HCT116 (cell line): Measurements from ENCODE around the gene ESRRG. TPM values are rescaled to one million over a fixed set of nuclear protein-coding genes. Genes with fewer than 3 reads are reported as not detected.

Experiments used
- ATAC-seq: fragments of 200-7000 bp; cut with Tn5 transposase; 2 replicates; pipeline ENCODE4 v1.9.1; 2020; ENCODE audit warnings: mild to moderate bottlenecking, moderate library complexity
- BruUV-seq: library from RNA; stranded (reverse); fragments of 400-500 nt; replicated peaks from 2 replicates; lab custom pipeline; 2021; lab: Mats Ljungman, UMichigan
- CTCF ChIA-PET: fragments of 300-600 bp; sonication (Branson Sonifier 250); formaldehyde crosslinking; loops from one replicate; lab custom pipeline; 2021; ENCODE audit warnings: antibody characterized with exemption; lab: Charles Lee
- POLR2A ChIA-PET: fragments of 300-600, 350-600 bp; sonication (Branson Sonifier 250); formaldehyde crosslinking; loops from one replicate; lab custom pipeline; 2021; ENCODE audit warnings: antibody characterized with exemption; lab: Charles Lee
- RAD21 ChIA-PET, 2 experiments: fragments of 300-600 bp; sonication (Branson Sonifier 250); formaldehyde crosslinking; loops; one replicate each; lab custom pipeline; 2023; ENCODE audit warnings: low total read pairs in 2 of 2; ENCODE audit not compliant: uncharacterized antibody in 2 of 2, unreplicated experiment in 2 of 2, low non-redundant PET in 1 of 2; lab: Charles Lee
- DNase-seq: peaks from one replicate; pipeline ENCODE4 v3.0.0-alpha.2; 2010; ENCODE audit warnings: low read depth, low spot score
- H2AFZ ChIP-seq: fragments of 200-600 bp; shearing (Covaris generic), sonication (generic); 2 replicates; pipeline ENCODE4 v1.6.1; 2017; ENCODE audit warnings: low read depth, mixed run types, mixed read lengths, antibody characterized with exemption, low read length; ENCODE audit not compliant: poor library complexity, severe bottlenecking
- H3K27ac ChIP-seq: 2 replicates; pipeline ENCODE4 v1.5.1; 2012; ENCODE audit warnings: low read depth, low read length
- H3K27me3 ChIP-seq: fragments of 200-600 bp; sonication (generic); 2 replicates; pipeline ENCODE4 v1.6.1; 2016; ENCODE audit warnings: mixed run types, low read length, mixed read lengths; ENCODE audit not compliant: insufficient read depth
- H3K36me3 ChIP-seq, 2 experiments: fragments of 200-500 bp in 1 of 2; fragments of 200-600 bp in 1 of 2; sonication (Bioruptor generic) in 1 of 2; sonication (generic) in 1 of 2; 2 replicates each; pipeline versions ENCODE4 v1.5.1 to v1.6.1; 2014 to 2016; ENCODE audit warnings: low read length in 2 of 2, inconsistent platforms in 1 of 2, mixed read lengths in 1 of 2, mixed run types in 1 of 2; ENCODE audit not compliant: insufficient read depth in 2 of 2, control insufficient read depth in 1 of 2
- H3K4me1 ChIP-seq, 2 experiments: fragments of 200-600 bp in 1 of 2; sonication (generic) in 1 of 2; 2 replicates each; pipeline versions ENCODE4 v1.5.1 to v1.6.1; 2012 to 2017; ENCODE audit warnings: low read length in 2 of 2, inconsistent platforms in 1 of 2, mild to moderate bottlenecking in 1 of 2, mixed read lengths in 1 of 2, mixed run types in 1 of 2, moderate library complexity in 1 of 2; ENCODE audit not compliant: insufficient read depth in 2 of 2, control insufficient read depth in 1 of 2
- H3K4me2 ChIP-seq: fragments of 200-600 bp; sonication (generic); 2 replicates; pipeline ENCODE4 v1.6.1; 2017; ENCODE audit warnings: mixed run types, low read length, mixed read lengths
- H3K4me3 ChIP-seq, 2 experiments: fragments of 200-600 bp in 1 of 2; sonication (generic) in 1 of 2; replicated peaks in 1 of 2; 2 replicates each; pipeline ENCODE4 v1.5.1; 2011 to 2016; ENCODE audit warnings: low read length in 2 of 2, control low read depth in 1 of 2, low read depth in 1 of 2, mild to moderate bottlenecking in 1 of 2, mixed read lengths in 1 of 2, mixed run types in 1 of 2
- H3K79me2 ChIP-seq: fragments of 200-600 bp; sonication (generic); 2 replicates; pipeline ENCODE4 v1.6.1; 2017; ENCODE audit warnings: mild to moderate bottlenecking, mixed run types, low read length, moderate library complexity, mixed read lengths; ENCODE audit not compliant: insufficient read depth
- H3K9ac ChIP-seq: fragments of 200-600 bp; sonication (generic); 2 replicates; pipeline ENCODE4 v1.6.1; 2016; ENCODE audit warnings: low read length, mixed read lengths
- H3K9me2 ChIP-seq: fragments of 200-600 bp; sonication (generic), shearing (Covaris generic); 2 replicates; pipeline ENCODE4 v1.6.1; 2017; ENCODE audit warnings: mixed run types, mild to moderate bottlenecking, moderate library complexity; ENCODE audit not compliant: insufficient read depth
- H3K9me3 ChIP-seq, 2 experiments: fragments of 200-500 bp in 1 of 2; fragments of 200-600 bp in 1 of 2; sonication (Bioruptor generic) in 1 of 2; sonication (generic) in 1 of 2; 2 replicates each; pipeline ENCODE4 v1.6.1; 2014 to 2017; ENCODE audit warnings: low read length in 2 of 2, mixed read lengths in 2 of 2, inconsistent platforms in 1 of 2, low read depth in 1 of 2, mild to moderate bottlenecking in 1 of 2, mixed run types in 1 of 2, moderate library complexity in 1 of 2; ENCODE audit not compliant: control insufficient read depth in 1 of 2, insufficient read depth in 1 of 2
- H4K20me1 ChIP-seq: fragments of 200-600 bp; sonication (generic), shearing (Covaris generic); 2 replicates; pipeline ENCODE4 v1.6.1; 2017; ENCODE audit warnings: mixed run types, mild to moderate bottlenecking, moderate library complexity; ENCODE audit not compliant: insufficient read depth
- CBX3 ChIP-seq: IDR thresholded peaks from 2 replicates; pipeline ENCODE4 v1.6.1; 2012; ENCODE audit warnings: low read depth
- EGR1 ChIP-seq: IDR thresholded peaks from 2 replicates; pipeline ENCODE4 v1.6.1; 2012; ENCODE audit warnings: low read depth
- EZH2phosphoT487 ChIP-seq: fragments of 200-600 bp; IDR thresholded peaks from 2 replicates; pipeline ENCODE4 v1.6.1; 2018; ENCODE audit warnings: antibody characterized with exemption, borderline replicate concordance
- FOSL1 ChIP-seq: IDR thresholded peaks from 2 replicates; pipeline ENCODE4 v1.6.1; 2012; ENCODE audit warnings: low read depth
- POLR2A ChIP-seq: IDR thresholded peaks from 2 replicates; pipeline ENCODE4 v1.7.0; 2011; ENCODE audit warnings: borderline replicate concordance; ENCODE audit not compliant: insufficient read depth, insufficient read length; ENCODE audit errors: extremely low read depth
- POLR2AphosphoS5 ChIP-seq: IDR thresholded peaks from 2 replicates; pipeline ENCODE4 v1.6.1; 2011; ENCODE audit warnings: mild to moderate bottlenecking, low read depth, low read length, moderate library complexity
- SIN3A ChIP-seq: IDR thresholded peaks from 2 replicates; pipeline ENCODE4 v1.6.1; 2012; ENCODE audit warnings: low read depth
- ZFX ChIP-seq: fragments of 450-650 bp; IDR thresholded peaks from 2 replicates; pipeline ENCODE4 v1.6.1; 2017
- ZNF274 ChIP-seq: fragments of 200-500 bp; sonication (Bioruptor generic); IDR thresholded peaks from 2 replicates; pipeline ENCODE4 v1.6.1; 2014; ENCODE audit warnings: mild to moderate bottlenecking, low read depth, low read length, inconsistent platforms
- intact Hi-C: fragments of 100-400 bp; cut with micrococcal nuclease; formaldehyde crosslinking; loops from 2 replicates; pipeline ENCODE4 v1.10.0; 2022
- total RNA-seq: library from RNA; stranded (reverse); gene quantifications from one replicate; pipeline ENCODE4 v1.2.1, GENCODE V29; 2021; ENCODE audit not compliant: unreplicated experiment
- TF ChIP-seq, protein P1 (sequence below): IDR thresholded peaks from 2 replicates; pipeline ENCODE4 v1.6.1; 2012
- TF ChIP-seq, protein P2 (sequence below): IDR thresholded peaks from 2 replicates; pipeline ENCODE4 v1.6.1; 2012
- TF ChIP-seq, protein P3 (sequence below): IDR thresholded peaks from 2 replicates; pipeline ENCODE4 v1.6.1; 2011; ENCODE audit warnings: mild to moderate bottlenecking, low read length, moderate library complexity; ENCODE audit not compliant: insufficient replicate concordance; ENCODE audit errors: extremely low read depth

ESRRG gene
- total RNA-seq, 1 experiment from 2014 or later = not detected

DNA sequence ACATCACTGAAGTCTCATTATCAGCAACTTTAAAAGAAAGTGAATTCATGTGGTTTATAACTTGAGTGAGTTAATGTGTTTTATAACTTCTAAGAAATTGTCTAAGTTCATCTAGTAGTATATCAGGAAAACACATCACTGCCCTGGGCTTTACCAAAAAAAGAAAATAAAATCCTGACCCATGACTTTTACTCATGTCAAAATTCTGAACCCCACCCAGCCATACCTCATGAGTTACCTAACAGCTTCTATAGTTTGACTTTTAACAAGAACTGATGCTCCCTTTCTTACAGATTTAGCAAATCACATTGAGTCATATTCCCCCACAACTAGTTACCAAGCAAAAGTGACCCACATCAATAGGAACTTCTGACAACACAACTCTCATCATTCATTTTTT is 57.4 kb downstream of the ESRRG start:
- no peak for DNase-seq
- intact Hi-C loops = no loop called here
- RAD21 ChIA-PET = no interaction called here
- no peaks in the 10 kb centered on the region for H3K79me2 ChIP-seq
- no TSS peak for BruUV-seq
- H3K27ac ChIP-seq = no peak overlapping the region
- TF ChIP-seq EZH2phosphoT487 (no peak), ZFX (no peak), EGR1 (no peak), SIN3A (no peak), CBX3 (no peak), ZNF274 (no peak), FOSL1 (no peak)
- TF ChIP-seq, protein P1, sequence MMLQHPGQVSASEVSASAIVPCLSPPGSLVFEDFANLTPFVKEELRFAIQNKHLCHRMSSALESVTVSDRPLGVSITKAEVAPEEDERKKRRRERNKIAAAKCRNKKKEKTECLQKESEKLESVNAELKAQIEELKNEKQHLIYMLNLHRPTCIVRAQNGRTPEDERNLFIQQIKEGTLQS = no peak
- no peak overlapping the region for H3K4me2 ChIP-seq
- H4K20me1 ChIP-seq = no peaks in the 10 kb centered on the region
- no peak overlapping the region for H3K4me3 ChIP-seq
- H3K9me2 ChIP-seq = no peaks in the 10 kb centered on the region
- ATAC-seq = no peak
- no peaks in the 10 kb centered on the region for H3K27me3 ChIP-seq
- no peak overlapping the region for H3K9ac ChIP-seq
- POLR2A ChIA-PET = no interaction called here
- H3K9me3 ChIP-seq = no peaks in the 10 kb centered on the region; a peak in 2 of 4 replicates
- no peak overlapping the region for H2AFZ ChIP-seq
- H3K4me1 ChIP-seq = no peaks in the 10 kb centered on the region
- CTCF ChIA-PET = no interaction called here
- no peaks in the 10 kb centered on the region for H3K36me3 ChIP-seq

DNA sequence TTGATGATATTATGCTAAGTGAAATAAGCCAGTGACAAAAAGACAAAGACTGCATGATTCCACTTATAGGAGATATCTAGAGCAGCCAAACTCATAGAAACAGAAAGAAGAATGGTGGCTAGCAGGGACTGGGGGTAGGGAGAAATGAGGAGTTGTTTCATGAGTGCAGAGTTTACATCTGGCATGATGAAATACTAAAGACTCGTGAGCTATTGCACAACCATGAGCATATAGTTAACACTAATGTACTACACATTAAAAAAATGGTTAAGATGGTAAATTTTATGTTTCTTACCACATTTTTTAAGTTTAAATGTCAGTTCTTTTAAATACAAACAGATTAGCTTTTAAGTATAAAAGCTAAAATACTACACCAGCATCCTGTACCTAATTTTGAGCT is 57.8 kb downstream of the ESRRG start:
- Histone ChIP-seq H3K79me2 (no peaks in the 10 kb centered on the region), H4K20me1 (no peaks in the 10 kb centered on the region), H3K27me3 (no peaks in the 10 kb centered on the region), H3K36me3 (no peaks in the 10 kb centered on the region), H2AFZ (no peak overlapping the region), H3K4me2 (no peak overlapping the region), H3K9me3 (no peaks in the 10 kb centered on the region; a peak in 2 of 4 replicates), H3K9ac (no peak overlapping the region), H3K27ac (no peak overlapping the region), H3K9me2 (no peaks in the 10 kb centered on the region), H3K4me3 (no peak overlapping the region), H3K4me1 (no peaks in the 10 kb centered on the region)
- ChIA-PET POLR2A (no interaction called here), CTCF (no interaction called here), RAD21 (no interaction called here)
- DNase-seq = no peak
- TF ChIP-seq, protein P2, sequence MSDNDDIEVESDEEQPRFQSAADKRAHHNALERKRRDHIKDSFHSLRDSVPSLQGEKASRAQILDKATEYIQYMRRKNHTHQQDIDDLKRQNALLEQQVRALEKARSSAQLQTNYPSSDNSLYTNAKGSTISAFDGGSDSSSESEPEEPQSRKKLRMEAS = no peak
- no peak for TF ChIP-seq POLR2A
- TF ChIP-seq ZFX = no peak
- TF ChIP-seq, protein P3, sequence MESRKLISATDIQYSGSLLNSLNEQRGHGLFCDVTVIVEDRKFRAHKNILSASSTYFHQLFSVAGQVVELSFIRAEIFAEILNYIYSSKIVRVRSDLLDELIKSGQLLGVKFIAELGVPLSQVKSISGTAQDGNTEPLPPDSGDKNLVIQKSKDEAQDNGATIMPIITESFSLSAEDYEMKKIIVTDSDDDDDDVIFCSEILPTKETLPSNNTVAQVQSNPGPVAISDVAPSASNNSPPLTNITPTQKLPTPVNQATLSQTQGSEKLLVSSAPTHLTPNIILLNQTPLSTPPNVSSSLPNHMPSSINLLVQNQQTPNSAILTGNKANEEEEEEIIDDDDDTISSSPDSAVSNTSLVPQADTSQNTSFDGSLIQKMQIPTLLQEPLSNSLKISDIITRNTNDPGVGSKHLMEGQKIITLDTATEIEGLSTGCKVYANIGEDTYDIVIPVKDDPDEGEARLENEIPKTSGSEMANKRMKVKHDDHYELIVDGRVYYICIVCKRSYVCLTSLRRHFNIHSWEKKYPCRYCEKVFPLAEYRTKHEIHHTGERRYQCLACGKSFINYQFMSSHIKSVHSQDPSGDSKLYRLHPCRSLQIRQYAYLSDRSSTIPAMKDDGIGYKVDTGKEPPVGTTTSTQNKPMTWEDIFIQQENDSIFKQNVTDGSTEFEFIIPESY = no peak
- TF ChIP-seq POLR2AphosphoS5 = no peak
- intact Hi-C loops = no loop called here
- ATAC-seq = no peak
- BruUV-seq = no TSS peak
